Suprapubic skin (tissue), 4 donors: ENCODE data around the gene PLXNA4.

Source experiments
- POLR2A ChIP-seq, 2 donors: fragments of 450-650 bp; IDR thresholded peaks; one replicate each; pipeline ENCODE4 v1.6.1; 2017; ENCODE audit warnings: antibody characterized with exemption in 2 of 2, mild to moderate bottlenecking in 2 of 2, moderate library complexity in 2 of 2
- POLR2AphosphoS5 ChIP-seq, 3 donors: sonication (generic); formaldehyde crosslinking; IDR thresholded peaks; one replicate each; pipeline ENCODE4 v1.6.1; 2017; ENCODE audit warnings: antibody characterized with exemption in 3 of 3
- TF ChIP-seq, protein P1 (sequence below), 2 donors: fragments of 200-600 bp in 1 of 2; fragments of 450-650 bp in 1 of 2; sonication (generic) in 1 of 2; IDR thresholded peaks; one replicate each; pipeline ENCODE4 v1.5.1; 2016 to 2019; ENCODE audit warnings: antibody characterized with exemption in 2 of 2, mild to moderate bottlenecking in 1 of 2, moderate library complexity in 1 of 2

DNA sequence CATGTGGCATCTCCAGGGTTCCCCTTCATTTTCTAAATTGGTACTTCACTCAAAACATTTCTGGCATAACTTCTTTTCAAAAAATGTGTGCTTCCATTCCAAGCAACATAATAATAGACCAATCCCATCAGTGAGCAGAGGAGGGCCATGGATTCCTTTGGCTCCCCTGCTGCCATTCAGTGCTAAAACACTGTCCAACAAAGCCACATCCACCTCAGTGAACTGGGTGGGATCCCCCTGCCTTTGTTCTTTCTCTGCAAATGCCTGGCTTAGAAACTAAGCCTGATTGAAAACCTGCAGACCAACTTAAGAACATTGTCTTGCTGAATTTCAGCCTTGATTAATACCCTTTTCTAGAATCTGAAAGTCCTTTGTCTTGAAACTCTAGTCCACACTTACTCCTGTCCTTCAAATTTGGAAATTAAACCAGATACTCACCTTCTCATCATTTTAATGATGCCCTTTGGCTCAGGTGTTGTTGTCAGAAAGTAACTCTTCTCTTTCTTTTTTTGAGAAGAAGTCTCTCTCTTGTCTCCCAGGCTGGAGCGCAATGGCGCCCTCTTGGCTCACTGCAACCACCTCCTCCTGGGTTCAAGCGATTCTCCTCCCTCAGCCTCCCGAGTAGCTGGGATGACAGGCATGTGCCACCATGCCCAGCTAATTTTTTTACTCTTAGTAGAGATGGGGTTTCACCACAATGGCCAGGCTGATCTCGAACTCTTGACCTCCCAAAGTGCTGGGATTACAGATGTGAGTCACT lies 132.3 kb downstream of the PLXNA4 start:
- TF ChIP-seq, protein P1, sequence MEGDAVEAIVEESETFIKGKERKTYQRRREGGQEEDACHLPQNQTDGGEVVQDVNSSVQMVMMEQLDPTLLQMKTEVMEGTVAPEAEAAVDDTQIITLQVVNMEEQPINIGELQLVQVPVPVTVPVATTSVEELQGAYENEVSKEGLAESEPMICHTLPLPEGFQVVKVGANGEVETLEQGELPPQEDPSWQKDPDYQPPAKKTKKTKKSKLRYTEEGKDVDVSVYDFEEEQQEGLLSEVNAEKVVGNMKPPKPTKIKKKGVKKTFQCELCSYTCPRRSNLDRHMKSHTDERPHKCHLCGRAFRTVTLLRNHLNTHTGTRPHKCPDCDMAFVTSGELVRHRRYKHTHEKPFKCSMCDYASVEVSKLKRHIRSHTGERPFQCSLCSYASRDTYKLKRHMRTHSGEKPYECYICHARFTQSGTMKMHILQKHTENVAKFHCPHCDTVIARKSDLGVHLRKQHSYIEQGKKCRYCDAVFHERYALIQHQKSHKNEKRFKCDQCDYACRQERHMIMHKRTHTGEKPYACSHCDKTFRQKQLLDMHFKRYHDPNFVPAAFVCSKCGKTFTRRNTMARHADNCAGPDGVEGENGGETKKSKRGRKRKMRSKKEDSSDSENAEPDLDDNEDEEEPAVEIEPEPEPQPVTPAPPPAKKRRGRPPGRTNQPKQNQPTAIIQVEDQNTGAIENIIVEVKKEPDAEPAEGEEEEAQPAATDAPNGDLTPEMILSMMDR (IDR thresholded peaks at IDR 0.05): no peak
- TF ChIP-seq POLR2AphosphoS5 (IDR thresholded peaks at IDR 0.05) (no peak), POLR2A (IDR thresholded peaks at IDR 0.05) (no peak)
